Middle frontal gyrus (tissue), 1 donor: Measurements from ENCODE around the gene MCAM.

Source experiments
- DNase-seq: peaks from one replicate; pipeline ENCODE4 v3.0.0-alpha.2; 2015; ENCODE audit warnings: low spot score; ENCODE audit errors: extremely low spot score

Gene MCAM

DNA sequence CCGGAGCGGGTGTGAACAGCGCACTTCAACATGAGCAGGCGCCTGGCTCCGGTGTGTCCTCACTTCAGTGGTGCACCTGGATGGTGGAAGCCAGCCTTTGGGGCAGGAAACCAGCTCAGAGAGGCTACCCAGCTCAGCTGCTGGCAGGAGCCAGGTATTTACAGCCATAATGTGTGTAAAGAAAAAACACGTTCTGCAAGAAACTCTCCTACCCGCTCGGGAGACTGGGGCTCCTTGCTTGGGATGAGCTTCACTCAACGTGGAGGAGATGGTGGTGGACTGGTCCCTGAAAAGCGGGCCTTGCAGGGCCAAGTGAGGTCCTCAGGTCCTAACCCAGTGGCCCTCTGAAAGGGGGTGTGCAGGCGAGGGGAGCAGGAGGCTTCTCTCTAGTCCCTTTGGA lies 7.5 kb downstream of the MCAM start:
- no peak for DNase-seq

- no peak for DNase-seq
Observed at GRCh38 chr11:119307974-119308373, 9.0 kb downstream of the MCAM start.

DNA sequence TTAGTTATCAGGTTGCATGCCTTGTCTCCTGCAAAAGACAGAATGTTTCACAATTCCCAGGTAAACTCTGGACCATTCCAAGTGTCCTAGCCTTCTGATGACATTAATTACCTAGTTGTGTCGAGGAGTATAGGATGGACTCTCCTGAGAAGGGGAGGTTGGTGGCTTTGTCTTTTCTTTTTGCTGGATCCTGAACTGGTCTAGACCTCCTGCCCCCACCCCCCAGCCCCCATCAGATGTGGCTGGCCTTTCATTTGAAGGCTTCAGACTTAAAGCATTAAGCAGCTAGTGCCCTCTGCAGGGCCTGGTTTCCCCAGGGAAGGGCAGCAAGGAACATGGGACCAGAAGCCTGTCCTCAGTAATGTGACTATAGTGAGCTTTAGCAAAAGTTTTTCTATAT lies 9.7 kb downstream of the MCAM start:
- no peak for DNase-seq

GRCh38 chr11:119306373-119306890 lies 10.5 kb downstream of the MCAM start:
- DNase-seq: no peak

DNA sequence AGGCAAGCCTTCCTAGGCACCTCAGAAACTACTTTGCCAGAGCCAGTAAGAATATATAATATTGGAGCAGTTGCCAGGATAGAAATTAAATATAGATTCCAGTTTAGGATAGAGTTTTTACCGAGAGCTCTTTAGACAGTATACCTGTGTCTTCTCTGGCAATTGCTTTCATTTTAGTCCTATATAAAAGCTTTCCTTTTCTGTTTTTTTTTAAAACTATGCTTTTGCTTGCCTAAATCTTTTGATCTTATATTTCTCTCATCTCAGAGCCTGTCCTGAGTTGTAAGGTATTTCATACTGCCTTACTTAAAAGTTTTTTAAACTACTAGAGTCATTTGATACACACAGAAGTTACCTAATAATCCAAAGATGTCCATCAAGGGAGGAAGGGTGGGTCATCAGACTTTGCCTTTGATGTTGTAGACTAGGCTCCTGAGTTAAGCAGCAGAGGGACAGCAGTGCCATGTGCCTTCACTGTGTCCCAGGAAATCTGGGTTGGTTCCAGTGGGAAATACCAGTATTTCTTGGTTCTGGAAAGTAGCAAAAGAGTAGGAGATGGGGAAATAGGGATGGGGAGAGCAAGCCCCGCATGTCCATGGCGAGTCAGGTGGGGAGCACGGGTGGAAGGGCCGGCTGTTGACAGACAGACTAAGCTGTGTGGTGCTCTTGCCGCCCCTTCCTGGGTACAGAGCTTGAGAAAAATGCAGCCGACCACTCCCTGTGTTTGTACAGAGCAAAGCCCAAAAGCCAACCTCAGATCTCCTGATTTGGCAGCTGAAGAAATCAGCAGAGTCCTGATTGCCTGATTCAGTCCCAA lies 11.2 kb downstream of the MCAM start:
- no peak for DNase-seq

- no peak for DNase-seq
Observed at GRCh38 chr11:119303227-119303718, 13.7 kb downstream of the MCAM start.

DNA sequence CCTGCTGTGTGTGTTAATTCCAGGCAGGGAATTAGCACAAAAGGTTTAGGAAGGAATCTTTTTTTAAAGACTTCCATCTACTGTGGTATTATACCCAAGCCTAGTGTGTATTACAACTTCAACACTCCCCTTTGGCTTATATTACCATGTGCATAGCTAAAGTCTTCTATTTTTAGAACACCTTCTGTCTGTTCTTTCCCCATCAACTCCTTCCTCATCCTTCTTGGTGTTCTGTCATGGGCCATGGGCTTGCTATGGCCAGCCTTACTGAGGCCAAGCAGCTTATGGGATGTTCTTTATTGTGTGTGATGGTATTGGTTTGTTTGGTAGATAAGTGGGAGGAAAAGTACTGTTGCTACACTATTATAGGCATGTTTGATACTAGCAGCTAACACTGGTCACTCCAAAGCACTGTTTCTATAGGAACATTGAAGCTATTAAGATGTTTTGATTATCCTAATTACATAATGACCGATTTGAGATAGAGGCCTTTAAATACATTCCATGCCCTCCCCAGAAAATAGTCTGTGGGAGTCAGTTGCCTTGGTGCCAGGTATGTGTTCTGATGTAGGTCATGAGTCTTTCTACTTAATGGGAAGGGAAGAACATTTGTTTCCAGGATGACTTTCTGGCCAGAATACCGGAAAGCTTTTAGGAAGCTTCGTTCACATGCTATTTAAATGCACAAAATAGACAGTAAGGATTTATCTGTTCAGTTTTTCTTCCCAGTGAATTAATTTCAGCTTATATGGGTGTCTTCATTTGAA lies 16.5 kb downstream of the MCAM start:
- DNase-seq: no peak

GRCh38 chr11:119299416-119299815 lies 17.5 kb downstream of the MCAM start:
- no peak for DNase-seq

DNA sequence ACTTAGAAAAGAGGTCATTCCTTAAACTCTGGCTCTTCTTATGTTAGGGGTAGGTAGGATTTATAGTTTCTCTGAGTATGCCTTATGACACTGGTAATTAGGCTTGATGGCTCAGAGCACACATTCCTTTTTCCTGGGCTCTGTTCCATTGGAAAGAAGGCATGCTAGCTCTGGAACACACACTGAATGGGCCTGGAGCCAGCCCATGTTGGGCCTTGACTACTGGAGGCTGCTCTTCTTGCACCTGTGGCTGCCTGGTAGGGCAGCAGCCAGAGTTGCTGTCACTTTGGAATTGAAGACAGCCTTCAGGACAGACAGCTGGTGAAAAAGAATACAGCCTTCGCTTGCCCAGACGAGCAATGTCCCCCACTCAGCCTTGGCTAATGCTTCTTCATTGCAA lies 18.2 kb downstream of the MCAM start:
- DNase-seq: no peak

GRCh38 chr11:119297938-119298337 lies 19.0 kb downstream of the MCAM start:
- DNase-seq: no peak

- no peak for DNase-seq
Observed at GRCh38 chr11:119295178-119295577, 21.8 kb downstream of the MCAM start.

DNA sequence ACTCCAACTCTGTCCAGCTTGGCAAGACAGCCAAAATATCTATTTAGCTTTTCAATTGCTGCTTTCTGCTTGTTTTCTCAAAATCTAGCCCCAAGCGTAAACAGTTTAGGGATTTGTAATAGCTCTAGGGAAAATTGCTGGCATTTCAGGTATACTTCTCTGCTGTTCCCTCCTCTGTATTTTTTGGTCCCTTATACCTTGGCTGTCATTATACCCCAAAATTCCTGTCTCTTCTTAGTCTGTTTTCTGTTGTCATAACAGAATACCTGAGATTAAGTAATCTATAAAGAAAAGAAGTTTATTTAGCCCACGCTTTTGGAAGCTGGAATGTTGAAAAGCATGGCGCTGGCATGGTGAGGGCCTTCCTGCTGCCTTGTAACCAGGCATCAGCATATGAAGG lies 23.5 kb downstream of the MCAM start:
- no peak for DNase-seq

DNA sequence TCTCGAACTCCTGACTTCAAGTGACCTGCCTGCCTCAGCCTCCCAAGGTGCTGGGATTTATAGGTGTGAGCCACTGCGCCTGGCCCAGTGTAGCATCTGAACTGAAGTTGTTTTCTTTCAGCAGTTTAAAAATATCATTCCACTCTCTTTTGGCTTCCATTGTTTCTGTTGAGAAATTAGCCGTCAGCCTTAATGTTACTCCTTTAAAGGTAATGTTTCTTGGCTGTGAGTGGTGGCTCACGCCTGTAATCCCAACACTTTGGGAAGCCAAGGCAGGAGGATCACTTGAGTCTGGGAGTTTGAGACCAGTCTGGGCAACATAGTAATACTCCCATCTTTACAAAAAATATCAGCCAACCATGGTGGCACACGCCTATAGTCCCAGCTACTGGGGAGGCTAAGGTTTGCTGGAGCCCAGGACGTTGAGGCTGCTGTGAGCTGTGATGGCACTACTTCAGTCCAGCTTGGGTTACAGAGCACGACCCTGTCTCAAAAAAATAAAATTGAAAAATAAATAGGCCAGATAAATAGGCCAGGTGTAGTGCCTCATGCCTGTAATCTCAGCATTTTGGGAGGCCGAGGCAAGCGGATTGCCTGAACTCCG lies 25.9 kb downstream of the MCAM start:
- DNase-seq: no peak

GRCh38 chr11:119288219-119288618 lies 28.7 kb downstream of the MCAM start:
- no peak for DNase-seq

- no peak for DNase-seq
Observed at GRCh38 chr11:119285431-119285830, 31.5 kb downstream of the MCAM start.

- no peak for DNase-seq
Observed at GRCh38 chr11:119284344-119285157, 32.4 kb downstream of the MCAM start.

GRCh38 chr11:119282495-119282894 lies 34.4 kb downstream of the MCAM start:
- no peak for DNase-seq

- DNase-seq: no peak
Observed at GRCh38 chr11:119277660-119278059, 39.3 kb downstream of the MCAM start.

DNA sequence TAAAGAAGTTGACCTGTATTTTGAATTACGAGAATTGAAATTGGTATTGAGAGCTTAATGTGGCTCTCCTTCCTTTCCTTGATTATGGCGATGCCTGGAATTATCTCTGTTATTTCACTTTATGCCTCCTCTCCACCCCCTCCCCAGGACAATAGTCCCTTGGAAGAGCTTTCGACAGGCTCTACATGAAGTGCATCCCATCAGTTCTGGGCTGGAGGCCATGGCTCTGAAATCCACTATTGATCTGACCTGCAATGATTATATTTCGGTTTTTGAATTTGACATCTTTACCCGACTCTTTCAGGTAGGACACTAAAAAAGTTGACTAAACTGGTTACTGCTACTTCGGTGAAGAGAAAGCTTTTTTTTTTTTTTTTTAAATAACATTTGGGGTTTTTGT lies 43.2 kb downstream of the MCAM start:
- DNase-seq: no peak

DNA sequence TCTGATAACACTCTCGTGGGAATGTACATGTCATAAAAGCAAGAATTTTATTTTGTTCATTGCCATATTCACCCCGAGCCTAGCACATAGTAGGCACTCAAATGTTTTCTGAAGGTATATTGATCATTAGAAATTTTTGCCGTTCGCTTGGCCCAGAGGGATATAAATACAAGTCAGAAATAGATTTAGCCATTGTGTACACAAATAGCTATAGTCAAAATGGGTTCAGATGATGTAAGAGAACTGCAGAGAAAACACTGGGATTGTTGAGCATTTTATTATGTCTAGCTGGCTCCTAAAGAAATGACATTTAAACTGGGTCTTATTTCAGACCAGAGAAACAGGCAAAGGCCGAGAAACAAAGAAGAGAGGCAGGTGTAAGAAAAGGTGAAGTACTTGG lies 49.3 kb downstream of the MCAM start:
- no peak for DNase-seq
